Fibroblast of lung (primary cell): ENCODE results near the gene ADGRB3. TPM values are rescaled to one million over a fixed set of nuclear protein-coding genes. Genes with fewer than 3 reads are reported as not detected.

Experiments used
- DNase-seq, 2 donors: peaks; one replicate each; pipeline versions ENCODE4 v3.0.0 to v3.0.0-alpha.2; 2010; ENCODE audit warnings: low read depth in 2 of 2
- H2AFZ ChIP-seq: 2 replicates; pipeline ENCODE4 v1.5.1; 2012; ENCODE audit warnings: low read length, control low read depth, inconsistent platforms
- H3K27ac ChIP-seq: 2 replicates; pipeline ENCODE4 v1.5.1; 2011; ENCODE audit warnings: low read length, control low read depth; ENCODE audit not compliant: insufficient read depth
- H3K27me3 ChIP-seq: 2 replicates; pipeline ENCODE4 v1.5.1; 2011; ENCODE audit warnings: mild to moderate bottlenecking, low read length; ENCODE audit not compliant: control insufficient read depth, insufficient read depth
- H3K36me3 ChIP-seq: 2 replicates; pipeline ENCODE4 v1.5.1; 2011; ENCODE audit warnings: low read length; ENCODE audit not compliant: control insufficient read depth, insufficient read depth
- H3K4me1 ChIP-seq: 2 replicates; pipeline ENCODE4 v1.5.1; 2011; ENCODE audit warnings: low read length; ENCODE audit not compliant: control insufficient read depth, insufficient read depth; ENCODE audit errors: extremely low read depth
- H3K4me2 ChIP-seq: 2 replicates; pipeline ENCODE4 v1.5.1; 2011; ENCODE audit warnings: low read length, control low read depth; ENCODE audit not compliant: insufficient read depth; ENCODE audit errors: extremely low read depth
- H3K4me3 ChIP-seq, 4 experiments: fragments of 200-600 bp in 1 of 4; sonication (generic) in 1 of 4; replicated peaks in 1 of 4; 2 replicates each; pipeline ENCODE4 v1.5.1; 2011 to 2016; ENCODE audit warnings: low read length in 4 of 4, low read depth in 3 of 4, mild to moderate bottlenecking in 3 of 4, control low read depth in 2 of 4, inconsistent platforms in 1 of 4, mixed read lengths in 1 of 4; ENCODE audit not compliant: insufficient read depth in 1 of 4; ENCODE audit errors: control extremely low read depth in 1 of 4
- H3K79me2 ChIP-seq: 2 replicates; pipeline ENCODE4 v1.5.1; 2012; ENCODE audit warnings: mild to moderate bottlenecking, low read length, inconsistent platforms; ENCODE audit not compliant: control insufficient read depth, insufficient read depth
- H3K9ac ChIP-seq: 2 replicates; pipeline ENCODE4 v1.5.1; 2011; ENCODE audit warnings: mild to moderate bottlenecking, low read length, control low read depth; ENCODE audit not compliant: insufficient read depth
- H3K9me3 ChIP-seq: 2 replicates; pipeline ENCODE4 v1.5.1; 2012; ENCODE audit warnings: low read depth, low read length; ENCODE audit not compliant: control insufficient read depth, insufficient read depth
- H4K20me1 ChIP-seq: 2 replicates; pipeline ENCODE4 v1.5.1; 2011; ENCODE audit warnings: low read length; ENCODE audit not compliant: control insufficient read depth, insufficient read depth; ENCODE audit errors: extremely low read depth
- EZH2 ChIP-seq: IDR thresholded peaks from 2 replicates; pipeline ENCODE4 v1.5.1; 2012; ENCODE audit warnings: low read length, control low read depth, mild to moderate bottlenecking; ENCODE audit errors: missing control alignments
- polyA plus RNA-seq, 2 donors: library from polyadenylated mRNA; depleted of rRNA in 1 of 2; stranded (reverse) in 1 of 2; unstranded in 1 of 2; fragments of >200 nt; gene quantifications; 2 replicates each; pipeline ENCODE4 v1.2.1, GENCODE V29; 2011 to 2012; ENCODE audit warnings: missing spikeins in 1 of 2
- total RNA-seq: library from RNA; depleted of rRNA; stranded (reverse); fragments of >200 nt; gene quantifications from 2 replicates; pipeline ENCODE4 v1.2.1, GENCODE V29; 2014
- TF ChIP-seq, protein P1 (sequence below), 2 donors: IDR thresholded peaks in 1 of 2; conservative IDR thresholded peaks in 1 of 2; 1 replicate in 1 of 2; 2 replicates in 1 of 2; pipeline ENCODE4 v1.5.1; 2011 to 2012; ENCODE audit warnings: low read length in 2 of 2, control low read depth in 1 of 2, inconsistent platforms in 1 of 2, low read depth in 1 of 2, mild to moderate bottlenecking in 1 of 2

ADGRB3 gene
- total and polyA plus RNA-seq, 2 donors (not counting 1 experiment from before 2014, with no cell fraction given) = 0.33 TPM; not detected in 1

DNA sequence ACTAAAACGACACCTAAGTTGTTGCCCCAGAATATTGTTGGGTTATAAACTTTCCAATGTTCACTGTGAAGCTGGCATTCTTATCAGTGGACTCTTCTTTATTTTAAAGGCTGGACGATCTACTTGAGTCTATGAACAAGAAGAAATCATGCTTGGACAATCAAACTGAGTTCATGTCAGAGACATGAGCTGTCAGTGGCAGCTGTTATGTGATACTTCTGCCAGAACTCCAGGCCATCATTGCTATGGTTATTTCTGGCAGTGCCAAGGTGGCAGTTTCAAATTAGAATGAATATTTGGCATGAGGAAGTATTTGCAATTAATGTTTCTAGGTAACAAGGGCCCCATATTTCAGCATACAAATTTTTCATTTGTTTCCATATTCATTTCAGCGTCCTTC, 744.4 kb downstream of the ADGRB3 start:
- no peaks in the 10 kb centered on the region for H3K9me3 ChIP-seq
- TF ChIP-seq, protein P1, sequence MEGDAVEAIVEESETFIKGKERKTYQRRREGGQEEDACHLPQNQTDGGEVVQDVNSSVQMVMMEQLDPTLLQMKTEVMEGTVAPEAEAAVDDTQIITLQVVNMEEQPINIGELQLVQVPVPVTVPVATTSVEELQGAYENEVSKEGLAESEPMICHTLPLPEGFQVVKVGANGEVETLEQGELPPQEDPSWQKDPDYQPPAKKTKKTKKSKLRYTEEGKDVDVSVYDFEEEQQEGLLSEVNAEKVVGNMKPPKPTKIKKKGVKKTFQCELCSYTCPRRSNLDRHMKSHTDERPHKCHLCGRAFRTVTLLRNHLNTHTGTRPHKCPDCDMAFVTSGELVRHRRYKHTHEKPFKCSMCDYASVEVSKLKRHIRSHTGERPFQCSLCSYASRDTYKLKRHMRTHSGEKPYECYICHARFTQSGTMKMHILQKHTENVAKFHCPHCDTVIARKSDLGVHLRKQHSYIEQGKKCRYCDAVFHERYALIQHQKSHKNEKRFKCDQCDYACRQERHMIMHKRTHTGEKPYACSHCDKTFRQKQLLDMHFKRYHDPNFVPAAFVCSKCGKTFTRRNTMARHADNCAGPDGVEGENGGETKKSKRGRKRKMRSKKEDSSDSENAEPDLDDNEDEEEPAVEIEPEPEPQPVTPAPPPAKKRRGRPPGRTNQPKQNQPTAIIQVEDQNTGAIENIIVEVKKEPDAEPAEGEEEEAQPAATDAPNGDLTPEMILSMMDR (conservative IDR thresholded peaks at IDR 0.05 in 1 of 2, IDR thresholded peaks at IDR 0.05 in 1 of 2; ENCODE audit: low read depth in 1 of 2, low read length in 2 of 2) = no peak
- no peak for TF ChIP-seq EZH2
- H3K36me3 ChIP-seq = no peaks in the 10 kb centered on the region
- H3K4me2 ChIP-seq = no peak overlapping the region
- H4K20me1 ChIP-seq = no peaks in the 10 kb centered on the region
- H3K27ac ChIP-seq = no peak overlapping the region
- H3K79me2 ChIP-seq = no peaks in the 10 kb centered on the region
- H3K4me3 ChIP-seq = no peak overlapping the region
- H3K27me3 ChIP-seq = no peaks in the 10 kb centered on the region
- H3K9ac ChIP-seq = no peak overlapping the region
- DNase-seq = no peak
- no peak overlapping the region for H2AFZ ChIP-seq
- H3K4me1 ChIP-seq = no peaks in the 10 kb centered on the region

DNA sequence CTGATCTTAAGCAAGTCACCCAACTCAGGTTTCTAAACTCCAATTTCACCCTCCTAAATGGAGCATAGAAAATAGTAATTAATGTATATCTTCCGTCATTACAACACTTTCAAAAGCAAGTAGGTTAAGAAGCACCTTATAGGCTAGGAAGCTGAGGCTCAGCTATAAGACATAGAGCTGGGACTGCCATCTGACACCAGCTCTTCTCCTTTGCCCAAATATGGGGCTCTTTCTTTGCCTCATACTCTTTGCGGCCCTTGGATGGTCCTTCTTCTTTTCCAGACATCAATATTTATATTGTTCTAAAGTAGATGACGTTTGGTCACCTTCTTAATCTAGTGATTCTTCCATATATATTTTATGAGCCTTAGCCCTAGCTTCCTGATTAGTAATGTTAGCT, 748.5 kb downstream of the ADGRB3 start:
- H3K4me1 ChIP-seq = no peaks in the 10 kb centered on the region

DNA sequence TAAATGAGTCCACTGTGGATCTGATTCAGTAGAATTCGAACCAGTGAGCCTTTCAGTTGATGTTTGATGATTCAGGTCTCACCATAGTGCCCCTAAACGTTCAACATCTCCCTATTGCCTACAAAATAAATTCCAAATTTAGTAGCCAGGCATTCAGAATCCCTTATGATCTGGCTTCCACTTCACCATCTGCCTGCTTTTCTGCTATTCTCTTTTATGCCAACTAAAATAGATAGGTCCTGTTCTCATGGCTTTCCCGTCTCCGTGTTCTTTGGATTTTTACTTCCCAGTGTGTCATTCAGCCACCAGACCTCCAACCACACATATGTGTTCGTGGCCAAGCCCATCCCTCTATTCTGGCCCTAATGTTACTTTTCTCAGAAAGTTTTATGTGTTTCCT, 751.3 kb downstream of the ADGRB3 start:
- Histone ChIP-seq H3K4me2 (no peak overlapping the region), H3K27me3 (no peaks in the 10 kb centered on the region), H4K20me1 (no peaks in the 10 kb centered on the region), H2AFZ (no peak overlapping the region), H3K4me3 (no peak overlapping the region), H3K4me1 (no peaks in the 10 kb centered on the region), H3K79me2 (no peaks in the 10 kb centered on the region), H3K9ac (no peak overlapping the region), H3K36me3 (no peaks in the 10 kb centered on the region), H3K9me3 (no peaks in the 10 kb centered on the region), H3K27ac (no peak overlapping the region)
- TF ChIP-seq EZH2 = no peak
- TF ChIP-seq, protein P1 (conservative IDR thresholded peaks at IDR 0.05 in 1 of 2, IDR thresholded peaks at IDR 0.05 in 1 of 2; ENCODE audit: low read depth in 1 of 2, low read length in 2 of 2) = no peak
- DNase-seq = no peak

More for the DNA sequence above, 748.5 kb downstream of the ADGRB3 start:
- no peak for DNase-seq
- H3K27me3 ChIP-seq = no peaks in the 10 kb centered on the region
- no peaks in the 10 kb centered on the region for H3K9me3 ChIP-seq
- H3K4me3 ChIP-seq = no peak overlapping the region
- H3K4me2 ChIP-seq = no peak overlapping the region
- no peaks in the 10 kb centered on the region for H4K20me1 ChIP-seq
- TF ChIP-seq, protein P1 (conservative IDR thresholded peaks at IDR 0.05 in 1 of 2, IDR thresholded peaks at IDR 0.05 in 1 of 2; ENCODE audit: low read depth in 1 of 2, low read length in 2 of 2) = no peak
- no peak for TF ChIP-seq EZH2
- no peaks in the 10 kb centered on the region for H3K79me2 ChIP-seq
- H3K27ac ChIP-seq = no peak overlapping the region
- H2AFZ ChIP-seq = no peak overlapping the region
- H3K9ac ChIP-seq = no peak overlapping the region
- no peaks in the 10 kb centered on the region for H3K36me3 ChIP-seq
